Muscle of leg (tissue), 11 donors: ENCODE data around the gene TET3. TPM values are rescaled to one million over a fixed set of nuclear protein-coding genes. Genes with fewer than 3 reads are reported as not detected.

Source experiments
- DNase-seq: peaks from one replicate; pipeline ENCODE4 v3.0.0; 2013
- H3K27ac ChIP-seq: one replicate; pipeline ENCODE4 v1.5.1; 2013; ENCODE audit warnings: mild to moderate bottlenecking, low read length, control low read depth
- H3K27me3 ChIP-seq: one replicate; pipeline ENCODE4 v1.6.1; 2013; ENCODE audit warnings: low read length; ENCODE audit not compliant: control insufficient read depth, insufficient read depth
- H3K36me3 ChIP-seq: one replicate; pipeline ENCODE4 v1.6.1; 2013; ENCODE audit warnings: low read length; ENCODE audit not compliant: control insufficient read depth, insufficient read depth
- H3K4me1 ChIP-seq: one replicate; pipeline ENCODE4 v1.6.1; 2013; ENCODE audit warnings: low read length; ENCODE audit not compliant: control insufficient read depth, insufficient read depth
- H3K4me3 ChIP-seq: one replicate; pipeline ENCODE4 v1.5.1; 2013; ENCODE audit warnings: low read length, control low read depth
- H3K9me3 ChIP-seq: replicated peaks from 2 replicates; pipeline ENCODE4 v1.6.1; 2013; ENCODE audit warnings: low read depth, low read length; ENCODE audit not compliant: control insufficient read depth
- WGBS: methylation state at CpG from one replicate; pipeline ENCODE4 v1.1.5; 2013; ENCODE audit warnings: missing lambda C conversion rate; ENCODE audit not compliant: insufficient coverage; 5-methylcytosine and 5-hydroxymethylcytosine counted together
- polyA plus RNA-seq, 8 donors: library from polyadenylated mRNA; unstranded; fragments of 120-200 nt; gene quantifications; one replicate each; pipeline versions ENCODE4 v1.2.1 to v1.2.3, GENCODE V29; 2013; ENCODE audit warnings: inconsistent platforms in 1 of 8, low replicate concordance in 1 of 8; ENCODE audit not compliant: insufficient read length in 8 of 8, insufficient read depth in 1 of 8
- total RNA-seq: library from RNA; stranded (reverse); fragments of 120-200 nt; gene quantifications from one replicate; pipeline ENCODE4 v1.2.4, GENCODE V29; 2013

TET3 gene
- total and polyA plus RNA-seq, 9 donors: 5.5 to 10.9 (median 8.2) TPM

- peak; percentile 68 for DNase-seq
- H3K4me3 ChIP-seq: peak overlapping the region; percentile 69
- WGBS: under 1% methylated on average over 47 of the region's 66 CpGs
- H3K27me3 ChIP-seq: peaks cover 20% of the 10 kb centered on the region
- H3K27ac ChIP-seq: peak overlapping the region; percentile 47
- H3K9me3 ChIP-seq: no peaks in the 10 kb centered on the region
- peaks cover 18% of the 10 kb centered on the region for H3K36me3 ChIP-seq
- H3K4me1 ChIP-seq: peaks cover 60% of the 10 kb centered on the region
These were observed 786 bp downstream of the TET3 start for GRCh38 chr2:73985308-73986084.

GRCh38 chr2:73986085-73986681 lies 1.5 kb downstream of the TET3 start:
- Histone ChIP-seq H3K4me1 (peaks cover 57% of the 10 kb centered on the region), H3K27ac (no peak overlapping the region), H3K27me3 (peaks cover 17% of the 10 kb centered on the region), H3K36me3 (peaks cover 20% of the 10 kb centered on the region), H3K4me3 (peak overlapping the region; percentile 69), H3K9me3 (no peaks in the 10 kb centered on the region)
- 89% methylated on average over 17 of the region's 21 CpGs for WGBS
- DNase-seq: no peak

- peaks cover 6% of the 10 kb centered on the region for H3K27me3 ChIP-seq
- peak; percentile 76 for DNase-seq
- peaks cover 46% of the 10 kb centered on the region for H3K4me1 ChIP-seq
- WGBS: 32% methylated on average over 14 of the region's 24 CpGs
- peaks cover 20% of the 10 kb centered on the region for H3K36me3 ChIP-seq
- H3K4me3 ChIP-seq: peak overlapping the region; percentile 24
- no peak overlapping the region for H3K27ac ChIP-seq
- no peaks in the 10 kb centered on the region for H3K9me3 ChIP-seq
These were observed 2.6 kb downstream of the TET3 start for GRCh38 chr2:73987109-73987947.

- 31% methylated on average over 3 of the region's 10 CpGs for WGBS
- Histone ChIP-seq H3K4me1 (peaks cover 43% of the 10 kb centered on the region), H3K36me3 (peaks cover 23% of the 10 kb centered on the region), H3K27me3 (peaks cover 4% of the 10 kb centered on the region), H3K9me3 (no peaks in the 10 kb centered on the region), H3K4me3 (peak overlapping the region; percentile 24), H3K27ac (no peak overlapping the region)
- no peak for DNase-seq
These were observed 3.4 kb downstream of the TET3 start for GRCh38 chr2:73987948-73988700.

GRCh38 chr2:73989972-73990371 lies 5.3 kb downstream of the TET3 start:
- H3K9me3 ChIP-seq: no peaks in the 10 kb centered on the region
- no peak for DNase-seq
- H3K36me3 ChIP-seq: peaks cover 27% of the 10 kb centered on the region
- no peak overlapping the region for H3K27ac ChIP-seq
- H3K4me3 ChIP-seq: no peak overlapping the region
- WGBS: no CpG with 5 or more reads among the region's 2 CpGs
- H3K4me1 ChIP-seq: peaks cover 31% of the 10 kb centered on the region
- H3K27me3 ChIP-seq: no peaks in the 10 kb centered on the region

GRCh38 chr2:73990531-73990930 lies 5.8 kb downstream of the TET3 start:
- Histone ChIP-seq H3K27ac (no peak overlapping the region), H3K4me1 (peaks cover 30% of the 10 kb centered on the region), H3K36me3 (peaks cover 29% of the 10 kb centered on the region), H3K9me3 (no peaks in the 10 kb centered on the region), H3K4me3 (no peak overlapping the region), H3K27me3 (no peaks in the 10 kb centered on the region)
- WGBS: no CpG with 5 or more reads among the region's 1 CpG
- DNase-seq: no peak

GRCh38 chr2:73992036-73992435 lies 7.3 kb downstream of the TET3 start:
- no peak overlapping the region for H3K27ac ChIP-seq
- peaks cover 22% of the 10 kb centered on the region for H3K36me3 ChIP-seq
- DNase-seq: no peak
- no CpG with 5 or more reads among the region's 4 CpGs for WGBS
- H3K27me3 ChIP-seq: no peaks in the 10 kb centered on the region
- no peak overlapping the region for H3K4me3 ChIP-seq
- H3K9me3 ChIP-seq: no peaks in the 10 kb centered on the region
- peaks cover 16% of the 10 kb centered on the region for H3K4me1 ChIP-seq

GRCh38 chr2:73993376-73993775 lies 8.7 kb downstream of the TET3 start:
- Histone ChIP-seq H3K27ac (no peak overlapping the region), H3K4me1 (peaks cover 2% of the 10 kb centered on the region), H3K4me3 (no peak overlapping the region), H3K9me3 (no peaks in the 10 kb centered on the region), H3K36me3 (peaks cover 18% of the 10 kb centered on the region), H3K27me3 (no peaks in the 10 kb centered on the region)
- DNase-seq: no peak
- WGBS: no CpG with 5 or more reads among the region's 3 CpGs

GRCh38 chr2:73993778-73994177 lies 9.1 kb downstream of the TET3 start:
- Histone ChIP-seq H3K27me3 (no peaks in the 10 kb centered on the region), H3K4me3 (no peak overlapping the region), H3K4me1 (no peaks in the 10 kb centered on the region), H3K9me3 (no peaks in the 10 kb centered on the region), H3K36me3 (peaks cover 18% of the 10 kb centered on the region), H3K27ac (no peak overlapping the region)
- 79% methylated on average over 4 of the region's 4 CpGs for WGBS
- no peak for DNase-seq
